Hepatocyte (in vitro differentiated cells): ENCODE data around the gene KSR1.

Experiments
- CTCF ChIP-seq: fragments of 200-600 bp; sonication (generic); IDR thresholded peaks from 2 replicates; pipeline ENCODE4 v1.5.1; 2016; ENCODE audit warnings: antibody characterized with exemption, mild to moderate bottlenecking; ENCODE audit not compliant: poor library complexity
- EZH2 ChIP-seq: fragments of 200-600 bp; sonication (generic); IDR thresholded peaks from 2 replicates; pipeline ENCODE4 v1.6.1; 2016; ENCODE audit warnings: antibody characterized with exemption, mild to moderate bottlenecking, borderline replicate concordance

GRCh38 chr17:27602721-27603420 is 146.6 kb downstream of the KSR1 start:
- TF ChIP-seq CTCF (peak; percentile 87), EZH2 (no peak)
